ENCODE results near the gene TM4SF18.
"Not testable (repeated sequence)": the region's sequence is repeated elsewhere in the genome, so short reads cannot be mapped to it uniquely, and the experiment has no call there.

Gene TM4SF18

GRCh38 chr3:149368674-149369497 is 35.5 kb upstream of the TM4SF18 start:
- no peak for DNase-seq (ENCODE audit: low read depth in 2 of 2)

- no peak for DNase-seq (ENCODE audit: low read depth in 2 of 2)
Observed at GRCh38 chr3:149368201-149368673, 34.8 kb upstream of the TM4SF18 start.

GRCh38 chr3:149366941-149367840 is 33.8 kb upstream of the TM4SF18 start:
- DNase-seq (ENCODE audit: low read depth in 2 of 2): no peak

GRCh38 chr3:149366031-149366430 is 32.6 kb upstream of the TM4SF18 start:
- no peak for DNase-seq (ENCODE audit: low read depth in 2 of 2)

GRCh38 chr3:149364624-149365023 is 31.2 kb upstream of the TM4SF18 start:
- DNase-seq (ENCODE audit: low read depth in 2 of 2): no peak

- DNase-seq (ENCODE audit: low read depth in 2 of 2): no peak
Observed at GRCh38 chr3:149363053-149363452, 29.6 kb upstream of the TM4SF18 start.

GRCh38 chr3:149362366-149362765 is 28.9 kb upstream of the TM4SF18 start:
- no peak for DNase-seq (ENCODE audit: low read depth in 2 of 2)

- no peak for DNase-seq (ENCODE audit: low read depth in 2 of 2)
Observed at GRCh38 chr3:149356630-149357029, 23.2 kb upstream of the TM4SF18 start.

GRCh38 chr3:149356044-149356592 is 22.7 kb upstream of the TM4SF18 start:
- no peak for DNase-seq (ENCODE audit: low read depth in 2 of 2)

GRCh38 chr3:149353581-149354184 is 20.2 kb upstream of the TM4SF18 start:
- no peak for DNase-seq (ENCODE audit: low read depth in 2 of 2)

- no peak for DNase-seq (ENCODE audit: low read depth in 2 of 2)
Observed at GRCh38 chr3:149352556-149352955, 19.1 kb upstream of the TM4SF18 start.

GRCh38 chr3:149343951-149344350 is 10.5 kb upstream of the TM4SF18 start:
- no peak for DNase-seq (ENCODE audit: low read depth in 2 of 2)

- no peak for DNase-seq (ENCODE audit: low read depth in 2 of 2)
Observed at GRCh38 chr3:149342413-149343380, 9.3 kb upstream of the TM4SF18 start.

- no peak for DNase-seq (ENCODE audit: low read depth in 2 of 2)
Observed at GRCh38 chr3:149340310-149340933, 7.0 kb upstream of the TM4SF18 start.

GRCh38 chr3:149339931-149340309 is 6.5 kb upstream of the TM4SF18 start:
- DNase-seq (ENCODE audit: low read depth in 2 of 2): no peak

GRCh38 chr3:149337486-149337885 is 4.0 kb upstream of the TM4SF18 start:
- DNase-seq (ENCODE audit: low read depth in 2 of 2): not testable (repeated sequence)

GRCh38 chr3:149336925-149337324 is 3.5 kb upstream of the TM4SF18 start:
- no peak for DNase-seq (ENCODE audit: low read depth in 2 of 2)

GRCh38 chr3:149332771-149333170 is 665 bp downstream of the TM4SF18 start:
- no peak for DNase-seq (ENCODE audit: low read depth in 2 of 2)

GRCh38 chr3:149332227-149332765 is 1.1 kb downstream of the TM4SF18 start:
- DNase-seq (ENCODE audit: low read depth in 2 of 2): no peak

- DNase-seq (ENCODE audit: low read depth in 2 of 2): no peak
Observed at GRCh38 chr3:149331396-149331795, 2.0 kb downstream of the TM4SF18 start.

All from stimulated activated CD8-positive, alpha-beta memory T cell treated with anti-CD3 and anti-CD28 coated beads, Interleukin-2, amount 100 ng/mL, for 1 hour (primary cell).